ENCODE results near the gene CPED1.

DNA sequence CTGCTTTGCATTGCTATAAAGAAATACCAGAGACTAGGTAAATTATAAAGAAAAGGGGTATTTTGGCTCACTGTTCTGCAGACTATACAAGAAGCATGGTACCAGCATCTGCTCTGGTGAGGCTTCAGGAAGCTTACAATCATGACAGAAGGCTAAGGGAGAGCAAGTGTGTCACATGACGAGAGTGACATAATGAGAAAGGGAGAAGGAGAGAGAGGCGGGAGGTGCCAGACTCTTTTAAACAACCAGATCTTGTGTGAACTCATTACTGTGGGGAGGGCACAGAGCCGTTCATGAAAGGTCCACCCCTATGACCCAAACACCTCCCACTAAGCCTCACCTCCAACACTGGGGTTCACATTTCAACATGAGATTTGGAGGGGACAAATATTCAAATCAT lies 281.3 kb downstream of the CPED1 start:
- TF ChIP-seq, protein P1, sequence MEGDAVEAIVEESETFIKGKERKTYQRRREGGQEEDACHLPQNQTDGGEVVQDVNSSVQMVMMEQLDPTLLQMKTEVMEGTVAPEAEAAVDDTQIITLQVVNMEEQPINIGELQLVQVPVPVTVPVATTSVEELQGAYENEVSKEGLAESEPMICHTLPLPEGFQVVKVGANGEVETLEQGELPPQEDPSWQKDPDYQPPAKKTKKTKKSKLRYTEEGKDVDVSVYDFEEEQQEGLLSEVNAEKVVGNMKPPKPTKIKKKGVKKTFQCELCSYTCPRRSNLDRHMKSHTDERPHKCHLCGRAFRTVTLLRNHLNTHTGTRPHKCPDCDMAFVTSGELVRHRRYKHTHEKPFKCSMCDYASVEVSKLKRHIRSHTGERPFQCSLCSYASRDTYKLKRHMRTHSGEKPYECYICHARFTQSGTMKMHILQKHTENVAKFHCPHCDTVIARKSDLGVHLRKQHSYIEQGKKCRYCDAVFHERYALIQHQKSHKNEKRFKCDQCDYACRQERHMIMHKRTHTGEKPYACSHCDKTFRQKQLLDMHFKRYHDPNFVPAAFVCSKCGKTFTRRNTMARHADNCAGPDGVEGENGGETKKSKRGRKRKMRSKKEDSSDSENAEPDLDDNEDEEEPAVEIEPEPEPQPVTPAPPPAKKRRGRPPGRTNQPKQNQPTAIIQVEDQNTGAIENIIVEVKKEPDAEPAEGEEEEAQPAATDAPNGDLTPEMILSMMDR (IDR thresholded peaks at IDR 0.05), result no peak
- no peak for TF ChIP-seq POLR2A (IDR thresholded peaks at IDR 0.05)
